Liver (tissue), 3 donors: ENCODE results near the gene CPAMD8.

Experiments used
- CTCF ChIP-seq: fragments of 150-350 bp; IDR thresholded peaks from 2 replicates; pipeline ENCODE4 v1.5.1; 2017; ENCODE audit warnings: improper control_type of control experiment, low read depth, low read length; ENCODE audit not compliant: missing input control
- JUND ChIP-seq, 2 donors: IDR thresholded peaks; 2 replicates each; pipeline ENCODE4 v1.6.1; 2016; ENCODE audit warnings: antibody characterized with exemption in 2 of 2
- RAD21 ChIP-seq, 2 donors: IDR thresholded peaks; 2 replicates each; pipeline ENCODE4 v1.6.1; 2016; ENCODE audit warnings: antibody characterized with exemption in 2 of 2, mild to moderate bottlenecking in 2 of 2
- REST ChIP-seq: IDR thresholded peaks from 2 replicates; pipeline ENCODE4 v1.6.1; 2016; ENCODE audit warnings: antibody characterized with exemption, mild to moderate bottlenecking
- donor health status: healthy.
- donor health status: healthy.

- TF ChIP-seq CTCF (no peak), JUND (IDR thresholded peaks at IDR 0.05) (no peak), RAD21 (IDR thresholded peaks at IDR 0.05) (no peak), REST (no peak)
These were observed 175.4 kb downstream of the CPAMD8 start for GRCh38 chr19:16851031-16851712.
